ENCODE measurements around the gene KIF5C.

DNA sequence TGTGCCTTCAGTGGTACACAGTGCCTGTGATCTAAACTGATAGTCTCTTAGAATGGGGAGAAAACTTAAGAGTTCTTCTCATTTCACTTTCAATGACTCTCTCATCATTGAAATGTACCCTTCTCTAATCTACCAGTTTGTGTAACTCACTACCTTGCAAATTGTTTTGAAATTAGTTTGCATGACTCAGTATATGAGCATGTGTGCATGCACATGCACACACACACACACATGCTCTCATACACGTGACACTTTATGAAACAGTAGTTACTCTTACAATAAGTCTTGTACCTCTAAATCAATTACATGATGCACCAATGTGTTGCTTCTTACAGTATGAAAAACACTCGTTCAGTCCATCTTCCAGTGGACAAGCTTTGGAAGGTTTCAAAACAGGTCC lies 174.1 kb downstream of the KIF5C start:
- no peak for TF ChIP-seq ZFP3 (CRISPR knock-in tag; IDR thresholded peaks at IDR 0.05)
- TF ChIP-seq ZNF8 (CRISPR knock-in tag; IDR thresholded peaks at IDR 0.05), result no peak
- no peak for TF ChIP-seq ARNTL (CRISPR knock-in tag; IDR thresholded peaks at IDR 0.05; ENCODE audit: borderline replicate concordance, low read depth)
- no peak for TF ChIP-seq BACH2 (CRISPR knock-in tag; IDR thresholded peaks at IDR 0.05; ENCODE audit: borderline replicate concordance)
- TF ChIP-seq, protein P1, sequence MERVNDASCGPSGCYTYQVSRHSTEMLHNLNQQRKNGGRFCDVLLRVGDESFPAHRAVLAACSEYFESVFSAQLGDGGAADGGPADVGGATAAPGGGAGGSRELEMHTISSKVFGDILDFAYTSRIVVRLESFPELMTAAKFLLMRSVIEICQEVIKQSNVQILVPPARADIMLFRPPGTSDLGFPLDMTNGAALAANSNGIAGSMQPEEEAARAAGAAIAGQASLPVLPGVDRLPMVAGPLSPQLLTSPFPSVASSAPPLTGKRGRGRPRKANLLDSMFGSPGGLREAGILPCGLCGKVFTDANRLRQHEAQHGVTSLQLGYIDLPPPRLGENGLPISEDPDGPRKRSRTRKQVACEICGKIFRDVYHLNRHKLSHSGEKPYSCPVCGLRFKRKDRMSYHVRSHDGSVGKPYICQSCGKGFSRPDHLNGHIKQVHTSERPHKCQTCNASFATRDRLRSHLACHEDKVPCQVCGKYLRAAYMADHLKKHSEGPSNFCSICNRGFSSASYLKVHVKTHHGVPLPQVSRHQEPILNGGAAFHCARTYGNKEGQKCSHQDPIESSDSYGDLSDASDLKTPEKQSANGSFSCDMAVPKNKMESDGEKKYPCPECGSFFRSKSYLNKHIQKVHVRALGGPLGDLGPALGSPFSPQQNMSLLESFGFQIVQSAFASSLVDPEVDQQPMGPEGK (CRISPR knock-in tag; IDR thresholded peaks at IDR 0.05; ENCODE audit: borderline replicate concordance), result no peak
- no peak for TF ChIP-seq CSDC2 (CRISPR knock-in tag; IDR thresholded peaks at IDR 0.05)
- no peak for TF ChIP-seq OSR1 (CRISPR knock-in tag; IDR thresholded peaks at IDR 0.05)
- TF ChIP-seq, protein P2, sequence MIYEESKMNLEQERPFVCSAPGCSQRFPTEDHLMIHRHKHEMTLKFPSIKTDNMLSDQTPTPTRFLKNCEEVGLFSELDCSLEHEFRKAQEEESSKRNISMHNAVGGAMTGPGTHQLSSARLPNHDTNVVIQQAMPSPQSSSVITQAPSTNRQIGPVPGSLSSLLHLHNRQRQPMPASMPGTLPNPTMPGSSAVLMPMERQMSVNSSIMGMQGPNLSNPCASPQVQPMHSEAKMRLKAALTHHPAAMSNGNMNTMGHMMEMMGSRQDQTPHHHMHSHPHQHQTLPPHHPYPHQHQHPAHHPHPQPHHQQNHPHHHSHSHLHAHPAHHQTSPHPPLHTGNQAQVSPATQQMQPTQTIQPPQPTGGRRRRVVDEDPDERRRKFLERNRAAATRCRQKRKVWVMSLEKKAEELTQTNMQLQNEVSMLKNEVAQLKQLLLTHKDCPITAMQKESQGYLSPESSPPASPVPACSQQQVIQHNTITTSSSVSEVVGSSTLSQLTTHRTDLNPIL (CRISPR knock-in tag; IDR thresholded peaks at IDR 0.05; ENCODE audit: low read depth), result no peak
- TF ChIP-seq ZFP30 (CRISPR knock-in tag; IDR thresholded peaks at IDR 0.05), result no peak

All from SK-N-SH treated with all-trans-retinoic acid at 6 μM for 48 hours (cell line).